ENCODE results near the gene SIGLEC5.
"Not testable (repeated sequence)": the region's sequence is repeated elsewhere in the genome, so short reads cannot be mapped to it uniquely, and the experiment has no call there.

SIGLEC5 gene, protein sequence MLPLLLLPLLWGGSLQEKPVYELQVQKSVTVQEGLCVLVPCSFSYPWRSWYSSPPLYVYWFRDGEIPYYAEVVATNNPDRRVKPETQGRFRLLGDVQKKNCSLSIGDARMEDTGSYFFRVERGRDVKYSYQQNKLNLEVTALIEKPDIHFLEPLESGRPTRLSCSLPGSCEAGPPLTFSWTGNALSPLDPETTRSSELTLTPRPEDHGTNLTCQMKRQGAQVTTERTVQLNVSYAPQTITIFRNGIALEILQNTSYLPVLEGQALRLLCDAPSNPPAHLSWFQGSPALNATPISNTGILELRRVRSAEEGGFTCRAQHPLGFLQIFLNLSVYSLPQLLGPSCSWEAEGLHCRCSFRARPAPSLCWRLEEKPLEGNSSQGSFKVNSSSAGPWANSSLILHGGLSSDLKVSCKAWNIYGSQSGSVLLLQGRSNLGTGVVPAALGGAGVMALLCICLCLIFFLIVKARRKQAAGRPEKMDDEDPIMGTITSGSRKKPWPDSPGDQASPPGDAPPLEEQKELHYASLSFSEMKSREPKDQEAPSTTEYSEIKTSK

DNA sequence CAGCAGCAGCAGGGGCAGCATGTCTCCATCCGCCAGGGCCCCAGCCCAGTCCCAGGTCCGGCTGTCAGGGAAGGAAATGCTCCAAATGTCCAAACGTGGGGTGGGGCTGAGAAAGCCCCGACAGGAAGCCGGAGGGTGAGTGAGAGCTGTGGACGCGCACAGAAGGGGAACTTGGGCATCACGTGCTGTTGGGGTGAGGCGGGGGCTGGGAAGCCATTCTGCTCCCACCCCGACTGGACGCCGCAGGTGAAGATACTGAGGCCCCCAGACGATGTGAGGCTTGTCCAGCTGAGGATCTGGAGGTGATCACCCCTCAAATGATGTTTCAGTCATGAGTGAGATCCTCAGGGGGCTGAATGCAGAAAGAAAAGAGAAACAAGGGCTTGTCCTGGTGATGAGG lies at the start of gene SIGLEC5:
Gene SIGLEC5 (minus strand): TSS at position 87 of the 400 bp plus-strand sequence. CDS start 66 bp downstream, at position 21.
- DNase-seq (ENCODE audit: low spot score) = not testable (repeated sequence)

DNA sequence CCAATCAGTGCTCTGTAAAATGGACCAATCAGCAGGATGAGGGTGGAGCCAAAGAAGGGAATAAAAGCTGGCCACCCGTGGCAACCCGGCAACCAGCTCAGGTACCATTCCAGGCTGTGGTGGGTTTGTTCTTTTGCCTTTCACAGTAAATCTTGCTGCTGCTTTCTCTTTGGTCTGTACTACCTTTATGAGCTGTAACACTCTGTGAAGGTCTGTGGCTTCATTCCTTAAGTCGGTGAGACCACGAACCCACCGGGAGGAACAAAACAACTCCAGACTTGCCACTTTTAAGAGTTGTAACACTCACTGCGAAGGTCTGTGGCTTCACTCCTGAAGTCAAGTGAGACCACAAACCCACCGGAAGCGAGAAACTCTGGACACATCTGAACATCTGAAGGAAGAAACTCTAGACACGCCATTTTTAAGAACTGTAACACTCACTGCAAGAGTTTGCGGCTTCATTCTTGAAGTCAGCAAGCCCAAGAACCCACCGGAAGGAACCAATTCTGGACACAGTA lies 46.4 kb upstream of the SIGLEC5 start:
- peak; percentile 39 for DNase-seq (ENCODE audit: low spot score)

DNA sequence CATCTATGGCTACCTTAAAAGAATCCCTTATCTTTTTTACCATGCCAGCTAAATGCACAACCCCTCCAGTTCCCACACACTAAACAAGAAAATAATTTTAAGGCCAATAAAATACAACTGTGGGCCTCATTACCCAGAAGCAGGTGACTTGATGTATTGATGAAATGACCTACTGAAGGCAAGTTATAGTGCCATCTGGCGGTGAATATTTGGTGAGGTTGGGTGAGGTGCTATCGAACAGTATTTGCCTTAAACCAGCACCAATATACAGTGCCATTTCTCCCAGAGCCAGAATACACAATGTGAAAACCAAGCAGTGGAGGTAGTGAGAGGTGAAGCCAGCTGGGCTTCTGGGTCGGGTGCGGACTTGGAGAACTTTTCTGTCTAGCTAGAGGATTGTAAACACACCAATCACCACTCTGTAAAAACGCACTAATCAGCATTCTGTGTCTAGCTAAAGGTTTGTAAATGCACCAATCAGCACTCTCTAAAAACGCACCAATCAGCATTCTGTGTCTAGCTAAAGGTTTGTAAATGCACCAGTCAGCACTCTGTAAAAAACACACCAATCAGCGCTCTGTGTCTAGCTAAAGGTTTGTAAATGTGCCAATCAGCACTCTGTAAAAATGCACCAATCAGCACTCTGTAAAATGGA lies 45.8 kb upstream of the SIGLEC5 start:
- DNase-seq (ENCODE audit: low spot score) = not testable (repeated sequence)

DNA sequence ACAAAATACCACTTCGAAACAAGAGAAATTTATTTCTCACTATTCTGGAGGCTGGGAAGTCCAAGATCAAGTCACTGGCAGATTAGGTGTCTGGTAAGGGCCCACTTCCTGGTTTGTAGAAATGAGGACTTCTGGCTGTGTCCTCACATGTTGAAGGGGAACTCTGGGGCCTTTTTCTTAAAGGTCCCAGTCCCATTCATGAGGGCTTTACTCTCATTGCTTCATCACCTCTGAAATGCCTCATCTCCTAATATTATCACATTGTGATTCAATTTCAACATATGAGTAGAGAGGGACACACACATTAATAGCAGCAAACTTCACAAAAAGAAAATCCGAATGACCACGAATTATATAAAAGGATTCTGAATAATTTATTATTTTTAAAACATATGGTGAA lies 38.0 kb upstream of the SIGLEC5 start:
- no peak for DNase-seq (ENCODE audit: low spot score)

DNA sequence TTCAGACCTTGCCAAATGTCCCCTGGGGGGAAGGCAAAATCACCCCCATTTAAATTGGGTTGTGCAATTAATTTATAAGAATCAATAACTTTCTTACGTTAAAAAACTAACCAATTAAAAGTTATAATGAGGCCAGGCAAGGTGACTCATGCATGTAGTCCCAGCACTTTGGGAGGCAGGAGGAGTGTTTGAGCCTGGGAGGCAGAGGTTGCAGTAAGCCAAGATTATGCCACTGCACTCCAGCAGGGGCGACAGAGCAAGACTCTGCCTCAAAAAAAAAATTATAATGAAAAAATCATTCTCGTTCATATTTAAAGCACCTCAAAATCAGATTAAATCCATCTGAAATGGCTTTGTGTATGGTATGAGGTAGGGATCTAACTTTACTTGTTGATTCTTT lies 34.8 kb upstream of the SIGLEC5 start:
- no peak for DNase-seq (ENCODE audit: low spot score)

DNA sequence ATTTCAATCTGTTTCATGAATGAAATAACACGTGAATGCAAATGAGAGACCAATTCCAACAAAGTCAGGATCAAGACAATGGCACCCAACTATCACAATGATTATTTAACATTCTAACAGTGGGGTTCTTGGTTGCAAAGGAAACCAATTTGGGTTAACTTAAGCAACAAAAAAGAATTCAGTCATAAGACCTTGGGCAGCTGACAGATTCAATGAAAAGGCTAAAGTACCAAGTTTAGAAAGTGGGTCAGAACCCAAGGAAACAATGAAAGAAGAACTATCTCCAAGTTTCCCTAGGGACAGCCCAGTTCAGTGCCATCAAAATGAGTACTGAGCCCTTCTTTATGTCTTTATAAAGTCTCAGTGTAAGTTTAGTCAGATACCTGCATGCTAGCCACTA lies 33.9 kb upstream of the SIGLEC5 start:
- DNase-seq (ENCODE audit: low spot score) = no peak

DNA sequence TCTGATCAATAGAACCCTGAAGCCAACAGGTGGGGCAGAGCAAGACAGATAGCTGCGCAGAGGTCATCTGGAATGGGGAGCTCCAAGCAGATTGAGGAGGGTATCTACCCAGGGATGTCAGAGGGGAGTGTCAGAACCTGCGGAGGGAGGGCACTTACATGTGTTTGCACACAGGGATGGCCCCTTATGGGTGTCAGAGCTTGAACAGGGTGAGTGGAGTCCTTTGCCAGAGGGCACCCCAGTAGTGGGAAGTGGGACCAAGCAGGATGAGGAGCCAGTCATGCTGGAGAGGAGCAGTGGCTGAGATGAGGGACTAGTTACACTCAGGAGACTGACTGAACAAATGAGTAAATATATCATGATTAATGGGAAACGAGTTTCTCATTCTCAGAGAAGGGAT lies 33.4 kb upstream of the SIGLEC5 start:
- no peak for DNase-seq (ENCODE audit: low spot score)

DNA sequence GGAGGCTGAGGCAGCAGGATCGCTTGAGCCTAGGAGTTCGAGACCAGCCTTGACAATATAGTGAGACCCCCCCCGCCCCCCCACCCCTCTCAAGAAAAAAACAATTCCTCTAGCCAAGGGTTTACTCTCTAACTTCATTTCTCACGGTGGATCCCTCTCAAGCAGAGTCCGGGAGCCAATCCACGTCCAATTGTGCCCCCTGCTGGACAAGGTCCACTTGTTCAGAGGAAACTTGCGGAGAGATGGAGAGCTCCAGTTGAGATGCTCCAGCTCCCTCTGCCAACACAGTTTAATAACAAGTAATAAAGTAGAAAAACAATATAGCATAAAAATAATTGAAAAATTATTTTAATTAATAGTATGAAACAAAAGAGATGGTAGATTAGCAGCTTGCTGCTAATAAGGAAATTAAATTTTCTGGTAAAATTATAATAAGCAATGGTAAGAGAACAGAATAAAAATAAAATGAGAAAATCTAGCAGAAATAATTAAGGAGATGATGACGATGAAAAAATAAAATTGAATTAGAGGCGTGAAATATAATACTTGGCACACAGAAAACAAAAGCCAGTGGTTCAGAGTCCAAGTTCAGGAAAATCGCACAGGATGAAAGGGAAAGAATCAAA lies 30.9 kb upstream of the SIGLEC5 start:
- DNase-seq (ENCODE audit: low spot score) = peak; percentile 71

DNA sequence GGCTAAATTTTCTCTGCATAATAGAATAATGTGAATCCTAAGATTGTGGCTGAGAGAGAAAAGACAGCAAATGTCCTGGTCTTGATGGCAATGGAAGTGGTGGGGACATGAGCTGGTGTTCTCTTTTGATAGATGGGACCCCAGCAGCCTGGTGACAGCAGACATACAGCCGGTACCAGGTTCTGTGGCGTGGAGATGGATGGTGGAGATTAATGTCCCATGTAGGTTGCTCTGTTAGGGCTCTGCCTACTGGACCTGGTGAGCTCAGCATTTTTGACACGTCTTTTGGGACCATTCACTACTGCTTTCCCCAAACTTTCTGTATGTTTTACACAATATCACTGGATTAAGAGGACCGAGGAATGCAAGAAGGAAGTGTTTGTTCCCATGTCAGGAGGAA lies 24.6 kb upstream of the SIGLEC5 start:
- DNase-seq (ENCODE audit: low spot score) = no peak

DNA sequence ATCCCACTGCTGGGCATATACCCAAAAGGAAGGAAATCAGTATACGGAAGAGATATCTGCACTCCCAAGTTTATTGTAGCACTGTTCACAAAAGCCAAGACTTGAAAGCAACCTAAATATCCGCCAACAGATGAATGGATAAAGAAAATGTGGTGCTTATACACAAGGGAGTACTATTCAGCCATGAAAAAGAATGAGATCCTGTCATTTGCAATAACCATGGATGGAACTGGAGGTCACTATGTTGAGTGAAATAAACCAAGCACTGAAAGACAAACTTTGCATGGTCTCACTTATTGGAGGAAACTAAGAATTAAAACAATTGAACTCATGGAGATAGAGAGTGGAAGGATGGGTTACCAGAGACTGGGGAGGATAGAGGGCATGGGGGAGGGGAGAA lies 23.0 kb upstream of the SIGLEC5 start:
- DNase-seq (ENCODE audit: low spot score) = no peak

DNA sequence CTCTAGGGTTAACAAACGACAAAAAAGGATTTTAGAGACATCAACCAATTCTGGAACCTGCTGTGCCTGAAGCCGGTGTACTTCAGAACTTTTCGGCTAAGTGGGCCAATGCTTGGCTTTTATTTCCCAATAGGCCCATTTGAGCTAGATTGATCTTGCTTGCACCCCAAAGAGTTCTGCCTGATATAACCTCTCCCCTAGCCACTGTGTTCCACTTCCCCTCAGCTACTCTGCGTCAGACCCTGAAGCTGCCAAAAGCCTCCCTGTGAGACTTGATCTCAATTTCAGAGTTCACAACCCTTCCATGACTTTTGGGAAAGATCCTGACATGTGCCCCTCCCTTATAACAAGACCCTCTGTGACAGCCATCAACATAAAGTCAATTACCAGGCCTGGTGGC lies 22.1 kb upstream of the SIGLEC5 start:
- DNase-seq (ENCODE audit: low spot score) = no peak

DNA sequence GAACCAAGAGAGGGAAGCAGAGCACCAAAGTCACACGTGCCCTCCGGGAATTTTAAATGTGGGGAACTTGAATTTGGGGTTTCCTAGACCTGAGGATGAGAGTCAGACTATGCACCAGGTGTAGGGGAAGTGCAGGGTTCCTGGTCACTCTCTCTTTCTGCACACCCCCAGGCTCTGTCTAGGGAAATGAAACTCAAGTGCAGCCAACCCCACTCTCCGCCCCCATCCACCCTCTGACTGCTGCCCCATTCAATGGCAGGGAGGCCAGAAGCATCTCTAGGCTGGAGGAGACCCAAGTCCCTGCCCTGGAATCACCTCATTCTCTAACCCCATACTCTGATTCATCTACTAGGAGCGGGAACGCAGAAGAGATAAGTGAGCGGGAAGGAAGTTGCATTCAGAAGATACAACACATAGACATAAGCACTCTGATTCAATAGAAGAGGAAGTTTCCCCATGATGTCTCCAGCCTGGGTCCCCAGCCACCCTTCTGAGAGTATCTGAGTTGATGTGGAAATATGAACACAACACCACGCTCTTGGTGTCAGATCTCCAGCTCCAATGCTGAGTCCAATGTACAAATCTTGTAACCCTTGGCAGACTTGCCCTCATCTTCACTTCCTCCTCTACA lies 21.1 kb upstream of the SIGLEC5 start:
- no peak for DNase-seq (ENCODE audit: low spot score)

DNA sequence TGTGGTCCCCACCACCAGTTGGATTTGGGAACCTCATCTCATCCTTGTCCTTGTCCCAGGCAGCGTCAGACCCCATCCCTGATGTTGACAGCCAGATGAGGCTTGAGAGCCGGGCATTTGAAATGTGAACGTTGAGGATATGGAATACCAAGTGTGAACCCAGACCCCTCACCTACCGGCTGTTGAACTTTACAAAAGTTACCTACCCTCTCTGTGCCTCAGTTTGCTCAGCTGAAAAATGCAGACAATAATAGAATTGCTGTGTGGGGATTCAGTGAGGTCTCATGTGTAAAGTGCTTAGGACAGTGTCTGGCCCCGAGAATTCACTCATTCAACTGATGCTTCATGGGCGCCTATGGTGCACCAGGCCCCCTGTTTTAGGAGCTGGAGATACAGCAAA lies 17.1 kb upstream of the SIGLEC5 start:
- DNase-seq (ENCODE audit: low spot score) = no peak

DNA sequence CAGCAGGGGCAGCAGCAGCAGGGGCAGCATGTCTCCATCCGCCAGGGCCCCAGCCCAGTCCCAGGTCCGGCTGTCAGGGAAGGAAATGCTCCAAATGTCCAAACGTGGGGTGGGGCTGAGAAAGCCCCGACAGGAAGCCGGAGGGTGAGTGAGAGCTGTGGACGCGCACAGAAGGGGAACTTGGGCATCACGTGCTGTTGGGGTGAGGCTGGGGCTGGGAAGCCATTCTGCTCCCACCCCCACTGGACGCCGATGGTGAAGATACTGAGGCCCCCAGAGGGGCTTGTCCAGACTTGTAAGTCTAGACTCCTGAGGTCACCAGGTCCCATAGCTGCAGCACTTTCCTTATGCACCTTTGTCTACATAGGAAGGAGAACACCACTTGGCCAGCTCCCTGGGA lies 16.5 kb upstream of the SIGLEC5 start, which contains the start of gene SIGLEC14:
Gene SIGLEC14 (minus strand): TSS at position 96 of the 400 bp plus-strand sequence. CDS start 66 bp downstream, at position 30.
- not testable (repeated sequence) for DNase-seq (ENCODE audit: low spot score)

DNA sequence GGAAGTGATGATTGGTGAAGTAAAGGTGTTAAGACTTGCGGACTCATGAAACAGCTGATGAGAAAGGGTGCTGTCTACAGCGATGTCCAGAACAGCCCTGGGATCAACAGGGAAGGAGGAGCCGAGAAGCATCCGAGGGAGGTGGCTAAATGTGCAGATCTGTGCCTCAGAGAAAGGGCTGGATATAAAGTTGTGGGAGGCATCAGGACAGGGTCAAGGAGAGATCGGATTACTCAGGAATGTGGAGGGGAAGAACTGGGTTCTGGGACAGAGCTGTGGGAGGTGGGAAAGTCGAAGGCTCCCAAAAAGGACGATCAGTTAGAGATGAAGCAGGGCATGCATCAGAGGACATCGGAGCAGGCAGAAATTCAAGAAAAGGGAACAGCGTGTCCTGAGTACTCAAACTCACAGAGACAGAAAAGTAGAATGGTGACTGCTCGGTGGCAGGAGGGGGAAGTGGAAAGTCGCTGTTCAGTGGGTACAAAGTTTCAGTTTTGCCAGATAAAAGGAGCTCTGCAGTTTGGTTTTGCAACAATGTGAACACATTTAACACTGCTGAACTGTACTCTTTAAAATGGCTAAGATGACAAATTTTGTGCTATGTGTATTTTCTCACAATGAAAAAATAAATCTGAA lies 14.6 kb upstream of the SIGLEC5 start:
- DNase-seq (ENCODE audit: low spot score) = no peak

DNA sequence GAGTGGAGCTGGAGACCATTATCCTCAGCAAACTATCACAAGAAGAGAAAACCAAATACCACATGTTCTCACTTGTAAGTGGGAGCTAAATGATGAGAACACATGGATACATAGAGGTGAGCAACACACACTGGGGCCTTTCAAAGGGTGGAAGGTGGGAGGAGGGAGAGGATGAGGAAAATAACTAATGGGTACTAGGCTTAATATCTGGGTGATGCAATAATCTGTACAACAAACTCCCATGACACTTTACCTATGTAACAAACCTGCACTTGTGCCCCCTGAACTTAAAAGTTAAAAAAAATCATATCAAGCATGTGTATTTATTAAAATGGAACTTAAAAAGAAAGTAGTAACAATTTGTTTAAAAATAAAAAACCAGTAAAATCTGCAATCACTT lies 11.4 kb upstream of the SIGLEC5 start:
- no peak for DNase-seq (ENCODE audit: low spot score)

DNA sequence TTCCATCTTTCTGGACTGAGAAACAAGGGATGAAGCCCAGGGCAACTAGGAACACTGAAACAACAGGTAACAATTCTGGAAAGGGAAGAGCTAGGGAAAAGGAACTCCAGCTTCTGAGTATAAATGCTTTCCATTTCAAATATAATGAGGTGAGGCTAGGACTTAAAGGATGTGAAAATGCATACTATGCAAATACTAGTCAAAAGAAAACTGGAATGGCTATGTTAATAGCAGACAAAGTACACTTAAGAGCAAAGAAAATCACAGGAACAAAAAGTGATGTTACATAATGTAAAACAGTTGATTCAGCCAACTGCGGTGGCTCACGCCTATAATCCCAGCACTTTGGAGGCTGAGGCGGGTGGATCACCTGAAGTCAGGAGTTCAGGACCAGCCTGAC lies 10.2 kb upstream of the SIGLEC5 start:
- no peak for DNase-seq (ENCODE audit: low spot score)

DNA sequence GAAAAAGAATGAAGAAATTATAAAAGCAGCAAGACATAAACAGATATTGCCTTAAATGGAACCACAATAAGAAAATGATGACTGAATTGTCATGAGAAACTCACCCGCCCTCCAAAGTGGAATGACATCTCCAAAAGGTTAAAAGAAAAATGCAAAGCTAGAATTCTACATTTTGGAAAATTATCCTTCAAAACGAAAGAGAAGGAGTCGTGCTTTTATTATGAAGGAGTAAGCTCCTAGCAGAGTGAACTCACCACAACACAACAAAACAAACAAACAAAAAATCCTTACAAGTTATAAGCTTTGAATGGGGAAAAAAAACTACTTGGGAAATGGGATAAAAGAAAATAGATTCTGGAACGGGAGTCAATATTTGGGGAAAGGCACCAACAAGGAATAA lies 9.7 kb upstream of the SIGLEC5 start:
- DNase-seq (ENCODE audit: low spot score) = no peak

DNA sequence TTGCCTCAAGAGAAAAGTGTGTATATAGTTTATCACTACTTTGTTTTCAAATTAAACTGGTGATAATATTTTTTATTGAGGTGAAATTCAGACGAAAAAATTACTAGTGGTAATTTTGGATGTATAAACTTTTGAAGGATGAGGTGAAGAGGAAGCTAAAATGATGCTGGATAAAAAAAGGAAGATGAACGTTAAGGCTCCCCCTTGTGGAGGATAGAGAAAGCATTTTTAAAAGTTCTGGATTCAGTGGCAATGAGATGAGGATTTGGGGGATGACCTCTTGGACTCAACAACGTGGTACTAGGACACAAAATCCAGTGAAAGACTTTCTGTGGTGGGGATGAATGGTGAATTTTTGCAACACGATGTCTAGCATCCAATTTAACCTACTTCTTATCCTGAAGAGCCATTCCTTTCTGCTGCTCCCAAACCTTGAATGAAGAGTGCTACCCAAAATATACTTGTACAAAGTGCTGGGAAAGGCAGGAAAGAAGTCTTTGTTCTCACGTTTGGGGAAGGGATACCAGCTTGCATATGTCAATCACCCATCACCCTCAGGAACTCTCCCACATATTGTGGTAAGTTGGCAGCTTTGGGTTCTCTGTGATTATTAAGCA lies 7.3 kb upstream of the SIGLEC5 start:
- DNase-seq (ENCODE audit: low spot score) = no peak

DNA sequence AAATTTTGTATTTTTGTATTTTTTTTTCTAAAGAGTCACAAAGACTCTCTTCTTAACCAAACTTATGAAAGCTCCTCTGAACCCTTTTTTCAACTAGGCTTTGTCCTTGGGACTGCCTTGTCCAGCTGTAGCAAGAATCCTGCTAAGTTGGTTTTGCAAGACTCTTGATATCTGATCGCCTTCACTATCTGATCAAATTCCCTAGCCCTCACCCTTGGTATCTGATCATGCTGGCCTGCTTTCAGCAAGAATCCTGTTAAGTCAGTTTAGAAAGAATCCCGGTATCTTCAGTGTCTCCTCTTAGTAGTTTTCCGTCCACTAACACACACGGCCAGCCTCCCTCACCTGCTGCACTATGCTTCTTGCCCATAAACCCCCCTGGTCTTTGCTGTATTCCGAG lies 1.9 kb upstream of the SIGLEC5 start:
- DNase-seq (ENCODE audit: low spot score) = no peak

Data from activated CD4-positive, alpha-beta T cell treated with anti-CD3 and anti-CD28 coated beads, Interleukin-2, Interleukin-4, amounts not matched to agents 100 ng/mL and 50 ng/mL, durations not matched to agents 16 hours and 8 hours (primary cell).